DND-41 (cell line): ENCODE measurements around the gene NCOA3.

Experiments used
- EZH2 ChIP-seq: IDR thresholded peaks from 3 replicates; pipeline ENCODE4 v1.6.1; 2012; ENCODE audit warnings: borderline replicate concordance, low read depth, mild to moderate bottlenecking, moderate library complexity, low read length, inconsistent platforms; ENCODE audit not compliant: severe bottlenecking
- TF ChIP-seq, protein P1 (sequence below): IDR thresholded peaks from 2 replicates; pipeline ENCODE4 v1.5.1; 2012; ENCODE audit warnings: borderline replicate concordance, low read length, moderate library complexity, mild to moderate bottlenecking; ENCODE audit not compliant: poor library complexity, severe bottlenecking; ENCODE audit errors: extremely low read depth

GRCh38 chr20:47591231-47591630 lies 89.5 kb downstream of the NCOA3 start:
- TF ChIP-seq, protein P1, sequence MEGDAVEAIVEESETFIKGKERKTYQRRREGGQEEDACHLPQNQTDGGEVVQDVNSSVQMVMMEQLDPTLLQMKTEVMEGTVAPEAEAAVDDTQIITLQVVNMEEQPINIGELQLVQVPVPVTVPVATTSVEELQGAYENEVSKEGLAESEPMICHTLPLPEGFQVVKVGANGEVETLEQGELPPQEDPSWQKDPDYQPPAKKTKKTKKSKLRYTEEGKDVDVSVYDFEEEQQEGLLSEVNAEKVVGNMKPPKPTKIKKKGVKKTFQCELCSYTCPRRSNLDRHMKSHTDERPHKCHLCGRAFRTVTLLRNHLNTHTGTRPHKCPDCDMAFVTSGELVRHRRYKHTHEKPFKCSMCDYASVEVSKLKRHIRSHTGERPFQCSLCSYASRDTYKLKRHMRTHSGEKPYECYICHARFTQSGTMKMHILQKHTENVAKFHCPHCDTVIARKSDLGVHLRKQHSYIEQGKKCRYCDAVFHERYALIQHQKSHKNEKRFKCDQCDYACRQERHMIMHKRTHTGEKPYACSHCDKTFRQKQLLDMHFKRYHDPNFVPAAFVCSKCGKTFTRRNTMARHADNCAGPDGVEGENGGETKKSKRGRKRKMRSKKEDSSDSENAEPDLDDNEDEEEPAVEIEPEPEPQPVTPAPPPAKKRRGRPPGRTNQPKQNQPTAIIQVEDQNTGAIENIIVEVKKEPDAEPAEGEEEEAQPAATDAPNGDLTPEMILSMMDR: no peak
- no peak for TF ChIP-seq EZH2
